Upper lobe of left lung (tissue), 4 donors: Measurements from ENCODE around the gene CDX2.

Experiments used
- CTCF ChIP-seq, 6 experiments: fragments of 450-650 bp in 4 of 6; fragments of 200-600 bp in 2 of 6; sonication (generic) in 2 of 6; IDR thresholded peaks; one replicate each; pipeline ENCODE4 v1.5.1; 2016 to 2019; ENCODE audit warnings: antibody characterized with exemption in 6 of 6
- EP300 ChIP-seq, 4 donors: sonication (generic); formaldehyde crosslinking; IDR thresholded peaks; one replicate each; pipeline ENCODE4 v1.5.1; 2017; ENCODE audit warnings: antibody characterized with exemption in 4 of 4, control low read depth in 2 of 4
- POLR2A ChIP-seq, 4 donors: fragments of 450-650 bp; IDR thresholded peaks; one replicate each; pipeline ENCODE4 v1.5.1; 2016 to 2017; ENCODE audit warnings: antibody characterized with exemption in 4 of 4, mild to moderate bottlenecking in 2 of 4
- POLR2AphosphoS5 ChIP-seq, 2 donors: sonication (generic); formaldehyde crosslinking; IDR thresholded peaks; one replicate each; pipeline ENCODE4 v1.5.1; 2017; ENCODE audit warnings: antibody characterized with exemption in 2 of 2

- TF ChIP-seq CTCF (IDR thresholded peaks at IDR 0.05) (no peak), POLR2A (IDR thresholded peaks at IDR 0.05) (no peak), POLR2AphosphoS5 (IDR thresholded peaks at IDR 0.05) (no peak), EP300 (IDR thresholded peaks at IDR 0.05) (no peak)
These were observed 2.8 kb upstream of the CDX2 start for GRCh38 chr13:27971776-27972477.
